H9 (cell line): ENCODE results near the gene SMARCAL1. TPM values are rescaled to one million over a fixed set of nuclear protein-coding genes. Genes with fewer than 3 reads are reported as not detected.

Source experiments
- DNase-seq: peaks from one replicate; pipeline ENCODE4 v3.0.0-alpha.2; 2017
- H2AFZ ChIP-seq: one replicate; pipeline ENCODE4 v1.6.1; 2013; ENCODE audit warnings: mild to moderate bottlenecking, low read length, control low read depth, moderate library complexity
- H2AK5ac ChIP-seq: 2 replicates; pipeline ENCODE4 v1.6.1; 2013; ENCODE audit warnings: low read length, control low read depth, mixed read lengths; ENCODE audit not compliant: insufficient read length
- H2BK120ac ChIP-seq: one replicate; pipeline ENCODE4 v1.6.1; 2013; ENCODE audit warnings: low read depth, mild to moderate bottlenecking, low read length, control low read depth, inconsistent platforms; ENCODE audit not compliant: poor library complexity, severe bottlenecking
- H2BK12ac ChIP-seq: 2 replicates; pipeline ENCODE4 v1.6.1; 2013; ENCODE audit warnings: low read length, control low read depth, mixed read lengths, low read depth; ENCODE audit not compliant: insufficient read length
- H2BK15ac ChIP-seq: 2 replicates; pipeline ENCODE4 v1.6.1; 2013; ENCODE audit warnings: low read depth, low read length, control low read depth
- H2BK20ac ChIP-seq: one replicate; pipeline ENCODE4 v1.6.1; 2013; ENCODE audit warnings: low read depth, mild to moderate bottlenecking, low read length, control low read depth, inconsistent platforms; ENCODE audit not compliant: poor library complexity, severe bottlenecking
- H2BK5ac ChIP-seq: 2 replicates; pipeline ENCODE4 v1.6.1; 2013; ENCODE audit warnings: low read length, control low read depth, mixed read lengths; ENCODE audit not compliant: insufficient read length
- H3K14ac ChIP-seq: 2 replicates; pipeline ENCODE4 v1.6.1; 2013; ENCODE audit warnings: low read length, control low read depth; ENCODE audit not compliant: insufficient read depth
- H3K18ac ChIP-seq: 2 replicates; pipeline ENCODE4 v1.6.1; 2013; ENCODE audit warnings: low read depth, mild to moderate bottlenecking, mixed read lengths, low read length, control low read depth; ENCODE audit not compliant: insufficient read length
- H3K23ac ChIP-seq: 2 replicates; pipeline ENCODE4 v1.6.1; 2013; ENCODE audit warnings: low read length, control low read depth, mixed read lengths, low read depth; ENCODE audit not compliant: insufficient read length
- H3K23me2 ChIP-seq: 2 replicates; pipeline ENCODE4 v1.6.1; 2013; ENCODE audit warnings: low read depth, mild to moderate bottlenecking, mixed read lengths, low read length, control low read depth; ENCODE audit not compliant: insufficient read length, poor library complexity, severe bottlenecking
- H3K27ac ChIP-seq: 2 replicates; pipeline ENCODE4 v1.5.1; 2013; ENCODE audit warnings: low read length, control low read depth, mixed read lengths, low read depth; ENCODE audit not compliant: insufficient read length
- H3K27me3 ChIP-seq: 2 replicates; pipeline ENCODE4 v1.6.1; 2013; ENCODE audit warnings: low read length, control low read depth, inconsistent platforms; ENCODE audit not compliant: insufficient read depth
- H3K4ac ChIP-seq: 2 replicates; pipeline ENCODE4 v1.6.1; 2013; ENCODE audit warnings: low read depth, mild to moderate bottlenecking, control low read depth, inconsistent platforms, low read length, moderate library complexity
- H3K4me1 ChIP-seq: 2 replicates; pipeline ENCODE4 v1.6.1; 2013; ENCODE audit warnings: low read length, control low read depth, inconsistent platforms; ENCODE audit not compliant: insufficient read depth
- H3K4me2 ChIP-seq: 2 replicates; pipeline ENCODE4 v1.6.1; 2013; ENCODE audit warnings: low read length, control low read depth, mixed read lengths; ENCODE audit not compliant: insufficient read length, insufficient read depth
- H3K56ac ChIP-seq: 2 replicates; pipeline ENCODE4 v1.6.1; 2013; ENCODE audit warnings: low read depth, mild to moderate bottlenecking, mixed read lengths, low read length, control low read depth; ENCODE audit not compliant: insufficient read length
- H3K79me1 ChIP-seq: 2 replicates; pipeline ENCODE4 v1.6.1; 2013; ENCODE audit warnings: low read depth, mild to moderate bottlenecking, moderate library complexity, low read length, control low read depth, inconsistent platforms; ENCODE audit not compliant: insufficient read depth, poor library complexity, severe bottlenecking
- H3K79me2 ChIP-seq: 2 replicates; pipeline ENCODE4 v1.6.1; 2013; ENCODE audit warnings: low read length, control low read depth, inconsistent platforms; ENCODE audit not compliant: insufficient read depth
- H3K9ac ChIP-seq: 2 replicates; pipeline ENCODE4 v1.6.1; 2013; ENCODE audit warnings: low read length, control low read depth, mixed read lengths; ENCODE audit not compliant: insufficient read length; ENCODE audit errors: extremely low read depth
- H3K9me3 ChIP-seq: one replicate; pipeline ENCODE4 v1.6.1; 2013; ENCODE audit warnings: low read depth, low read length, inconsistent platforms; ENCODE audit not compliant: control insufficient read depth
- H3T11ph ChIP-seq: one replicate; pipeline ENCODE4 v1.6.1; 2013; ENCODE audit warnings: mild to moderate bottlenecking, low read length, control low read depth, inconsistent platforms
- H4K20me1 ChIP-seq: one replicate; pipeline ENCODE4 v1.6.1; 2013; ENCODE audit not compliant: control insufficient read depth, insufficient read length, insufficient read depth
- H4K5ac ChIP-seq: 2 replicates; pipeline ENCODE4 v1.6.1; 2013; ENCODE audit warnings: low read depth, mild to moderate bottlenecking, mixed read lengths, low read length, control low read depth; ENCODE audit not compliant: insufficient read length
- H4K8ac ChIP-seq: replicated peaks from 2 replicates; pipeline ENCODE4 v1.6.1; 2013; ENCODE audit warnings: low read length, control low read depth, mixed read lengths, low read depth; ENCODE audit not compliant: insufficient read length
- H4K91ac ChIP-seq: 2 replicates; pipeline ENCODE4 v1.6.1; 2013; ENCODE audit warnings: low read depth, mild to moderate bottlenecking, moderate library complexity, mixed read lengths, low read length, control low read depth; ENCODE audit not compliant: insufficient read length
- H3K27ac Mint-ChIP-seq, 3 experiments: 2 replicates in 2 of 3; 3 replicates in 1 of 3; pipeline ENCODE4 v1.8.0; 2020 to 2021; ENCODE audit warnings: mixed read lengths in 3 of 3, mild to moderate bottlenecking in 1 of 3, moderate library complexity in 1 of 3
- H3K27me3 Mint-ChIP-seq: 2 replicates; pipeline ENCODE4 v1.8.0; 2021; ENCODE audit warnings: low read depth, mild to moderate bottlenecking, moderate library complexity, mixed read lengths
- H3K36me3 Mint-ChIP-seq, 3 experiments: 2 replicates in 2 of 3; 3 replicates in 1 of 3; pipeline ENCODE4 v1.8.0; 2020 to 2021; ENCODE audit warnings: low read depth in 3 of 3, mixed read lengths in 3 of 3; ENCODE audit not compliant: insufficient read depth in 1 of 3
- H3K4me1 Mint-ChIP-seq, 2 experiments: 2 replicates each; pipeline ENCODE4 v1.8.0; 2020; ENCODE audit warnings: mixed read lengths in 2 of 2
- H3K4me3 Mint-ChIP-seq, 2 experiments: 2 replicates in 1 of 2; 3 replicates in 1 of 2; pipeline ENCODE4 v1.8.0; 2020 to 2021; ENCODE audit warnings: mild to moderate bottlenecking in 2 of 2, mixed read lengths in 2 of 2, moderate library complexity in 1 of 2
- H3K9me3 Mint-ChIP-seq, 2 experiments: 2 replicates in 1 of 2; 3 replicates in 1 of 2; pipeline ENCODE4 v1.8.0; 2020; ENCODE audit warnings: mild to moderate bottlenecking in 2 of 2, mixed read lengths in 2 of 2, moderate library complexity in 1 of 2
- CTCF ChIP-seq: fragments of 200-600 bp; sonication (generic); conservative IDR thresholded peaks from 3 replicates; pipeline ENCODE4 v1.8.0; 2021; ENCODE audit warnings: antibody characterized with exemption, mild to moderate bottlenecking
- WGBS: extraction: QIAGEN DNeasy Blood & Tissue Kit; methylation state at CpG from one replicate; pipeline ENCODE4 v1.1.7; 2013; ENCODE audit warnings: missing lambda C conversion rate, low lambda C conversion rate, mixed read lengths; ENCODE audit not compliant: insufficient read length; ENCODE audit errors: extremely low coverage; 5-methylcytosine and 5-hydroxymethylcytosine counted together
- total RNA-seq: library from RNA; stranded (reverse); gene quantifications from 2 replicates; pipeline ENCODE4 v1.2.1, GENCODE V29; 2021

SMARCAL1 gene
- total RNA-seq, 1 experiment from 2014 or later: 16.5 TPM

GRCh38 chr2:216490061-216490460 is 77.8 kb downstream of the SMARCAL1 start:
- Histone ChIP-seq H3K14ac (no peak overlapping the region), H2AFZ (no peak overlapping the region), H2BK15ac (no peak overlapping the region), H3K9me3 (no peaks in the 10 kb centered on the region), H3K4me1 (no peaks in the 10 kb centered on the region), H3K23me2 (no peaks in the 10 kb centered on the region), H2BK20ac (no peak overlapping the region), H2BK120ac (no peak overlapping the region), H4K91ac (no peak overlapping the region), H3K27ac (no peak overlapping the region), H3K23ac (no peak overlapping the region), H2AK5ac (no peak overlapping the region), H3K18ac (no peak overlapping the region), H3K4me2 (no peak overlapping the region), H4K20me1 (no peaks in the 10 kb centered on the region), H3K9ac (no peak overlapping the region), H3K27me3 (no peaks in the 10 kb centered on the region), H2BK12ac (no peak overlapping the region), H4K5ac (no peak overlapping the region), H3K56ac (no peak overlapping the region), H3K79me2 (no peaks in the 10 kb centered on the region), H3K79me1 (no peaks in the 10 kb centered on the region), H3K4ac (no peak overlapping the region), H3T11ph (no peak overlapping the region), H2BK5ac (no peak overlapping the region), H4K8ac (no peak overlapping the region)
- no peaks in the 10 kb centered on the region for H3K27me3 Mint-ChIP-seq
- no peak overlapping the region for H3K27ac Mint-ChIP-seq
- peaks cover 4 to 13% of the 10 kb centered on the region in 2 experiments; a peak in 2 of 4 replicates for H3K4me1 Mint-ChIP-seq
- DNase-seq: no peak
- TF ChIP-seq CTCF: no peak
- H3K4me3 Mint-ChIP-seq: no peak overlapping the region
- no peaks in the 10 kb centered on the region for H3K9me3 Mint-ChIP-seq
- no CpG with 5 or more reads among the region's 1 CpG for WGBS
- H3K36me3 Mint-ChIP-seq: no peaks in the 10 kb centered on the region
